ENCODE results near the gene CLEC18B. TPM values are rescaled to one million over a fixed set of nuclear protein-coding genes. Genes with fewer than 3 reads are reported as not detected.
"Not testable (repeated sequence)": the region's sequence is repeated elsewhere in the genome, so short reads cannot be mapped to it uniquely, and the experiment has no call there.

Gene CLEC18B
- 2.8 TPM for total RNA-seq

GRCh38 chr16:74420612-74421481, at the start of gene CLEC18B:
TSS of gene CLEC18B (minus strand) at chr16:74421478. CDS start at chr16:74421270, 208 bp downstream.
- ATAC-seq: not testable (repeated sequence)

- no peak for ATAC-seq
Observed at GRCh38 chr16:74469946-74470478, 48.7 kb upstream of the CLEC18B start.

- no peak for ATAC-seq
Observed at GRCh38 chr16:74468807-74469525, 47.7 kb upstream of the CLEC18B start.

- no peak for ATAC-seq
Observed at GRCh38 chr16:74466872-74467271, 45.6 kb upstream of the CLEC18B start.

- ATAC-seq: no peak
Observed at GRCh38 chr16:74465851-74466685, 44.8 kb upstream of the CLEC18B start.

- no peak for ATAC-seq
Observed at GRCh38 chr16:74465281-74465680, 44.0 kb upstream of the CLEC18B start.

- ATAC-seq: peak; percentile 27
Observed at GRCh38 chr16:74463888-74464287, 42.6 kb upstream of the CLEC18B start.

GRCh38 chr16:74462361-74462760, 41.1 kb upstream of the CLEC18B start:
- peak; percentile 90 for ATAC-seq

- no peak for ATAC-seq
Observed at GRCh38 chr16:74461826-74462225, 40.5 kb upstream of the CLEC18B start.

- ATAC-seq: no peak
Observed at GRCh38 chr16:74460542-74460941, 39.3 kb upstream of the CLEC18B start.

GRCh38 chr16:74456290-74456625, 35.0 kb upstream of the CLEC18B start:
- ATAC-seq: no peak

GRCh38 chr16:74455619-74456289, 34.5 kb upstream of the CLEC18B start:
- peak; percentile 53 for ATAC-seq

GRCh38 chr16:74455213-74455612, 33.9 kb upstream of the CLEC18B start:
- peak; percentile 81 for ATAC-seq

GRCh38 chr16:74451951-74452758, 30.9 kb upstream of the CLEC18B start:
- peak; percentile 11 for ATAC-seq

GRCh38 chr16:74450967-74451760, 29.9 kb upstream of the CLEC18B start:
- ATAC-seq: peak; percentile 39

GRCh38 chr16:74450236-74450635, 29.0 kb upstream of the CLEC18B start:
- ATAC-seq: no peak

GRCh38 chr16:74449470-74449869, 28.2 kb upstream of the CLEC18B start:
- ATAC-seq: peak; percentile 78

- peak; percentile 82 for ATAC-seq
Observed at GRCh38 chr16:74448990-74449389, 27.7 kb upstream of the CLEC18B start.

GRCh38 chr16:74447578-74447977, 26.3 kb upstream of the CLEC18B start:
- ATAC-seq: no peak

GRCh38 chr16:74446866-74447265, 25.6 kb upstream of the CLEC18B start:
- ATAC-seq: no peak
